ENCODE results near the gene FBXW11.

GRCh38 chr5:171999877-172000276, 6.6 kb downstream of the FBXW11 start:
- no peak for TF ChIP-seq CTCF (IDR thresholded peaks at IDR 0.05 in 8 of 11, conservative IDR thresholded peaks at IDR 0.05 in 3 of 11)
- TF ChIP-seq POLR2A (IDR thresholded peaks at IDR 0.05): no peak

Measured in spleen (tissue), 7 donors.